ENCODE results near the gene SPAG16.

DNA sequence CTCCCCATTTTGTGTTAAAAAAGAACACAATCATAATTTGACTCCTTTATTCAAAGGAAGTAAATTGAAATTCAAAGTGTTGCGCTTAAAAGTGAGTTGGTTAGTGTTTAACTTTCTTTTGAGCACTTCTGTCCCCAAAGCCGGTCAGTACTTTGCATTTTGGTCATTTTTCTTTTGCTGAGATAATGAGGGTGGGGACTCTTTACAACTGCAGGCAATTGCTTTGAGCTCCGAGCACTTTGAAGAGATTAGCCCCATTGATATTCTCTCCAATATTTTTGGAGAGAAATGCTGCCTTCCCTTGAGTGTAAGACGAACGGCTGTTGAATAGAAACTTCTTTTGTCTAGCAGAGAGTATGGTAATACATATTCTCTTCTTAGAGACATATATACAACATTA lies 885.0 kb downstream of the SPAG16 start:
- TF ChIP-seq, protein P1, sequence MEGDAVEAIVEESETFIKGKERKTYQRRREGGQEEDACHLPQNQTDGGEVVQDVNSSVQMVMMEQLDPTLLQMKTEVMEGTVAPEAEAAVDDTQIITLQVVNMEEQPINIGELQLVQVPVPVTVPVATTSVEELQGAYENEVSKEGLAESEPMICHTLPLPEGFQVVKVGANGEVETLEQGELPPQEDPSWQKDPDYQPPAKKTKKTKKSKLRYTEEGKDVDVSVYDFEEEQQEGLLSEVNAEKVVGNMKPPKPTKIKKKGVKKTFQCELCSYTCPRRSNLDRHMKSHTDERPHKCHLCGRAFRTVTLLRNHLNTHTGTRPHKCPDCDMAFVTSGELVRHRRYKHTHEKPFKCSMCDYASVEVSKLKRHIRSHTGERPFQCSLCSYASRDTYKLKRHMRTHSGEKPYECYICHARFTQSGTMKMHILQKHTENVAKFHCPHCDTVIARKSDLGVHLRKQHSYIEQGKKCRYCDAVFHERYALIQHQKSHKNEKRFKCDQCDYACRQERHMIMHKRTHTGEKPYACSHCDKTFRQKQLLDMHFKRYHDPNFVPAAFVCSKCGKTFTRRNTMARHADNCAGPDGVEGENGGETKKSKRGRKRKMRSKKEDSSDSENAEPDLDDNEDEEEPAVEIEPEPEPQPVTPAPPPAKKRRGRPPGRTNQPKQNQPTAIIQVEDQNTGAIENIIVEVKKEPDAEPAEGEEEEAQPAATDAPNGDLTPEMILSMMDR (conservative IDR thresholded peaks at IDR 0.05; ENCODE audit: low read depth, low read length), result no peak
- TF ChIP-seq EZH2 (IDR thresholded peaks at IDR 0.05; ENCODE audit: low read length, unreplicated experiment), result no peak
